SU-DHL-6 (cell line): ENCODE measurements around the gene RASSF4.

Experiments
- CTCF ChIP-seq: fragments of 200-600 bp; sonication (generic); IDR thresholded peaks from one replicate; pipeline ENCODE4 v1.5.1; 2017; ENCODE audit warnings: antibody characterized with exemption, mild to moderate bottlenecking, low read length, moderate library complexity; ENCODE audit not compliant: insufficient read depth, poor library complexity, severe bottlenecking
- EZH2phosphoT487 ChIP-seq: fragments of 200-600 bp; sonication (generic), shearing (Covaris generic); conservative IDR thresholded peaks from 2 replicates; pipeline ENCODE4 v1.6.1; 2018; ENCODE audit warnings: mild to moderate bottlenecking, antibody characterized with exemption, low read length, moderate library complexity, mixed read lengths

GRCh38 chr10:44956717-44957706 is 2.6 kb upstream of the RASSF4 start:
- TF ChIP-seq CTCF (no peak), EZH2phosphoT487 (no peak)
